Pancreas (tissue), 10 donors: Measurements from ENCODE around the gene GZF1. TPM values are rescaled to one million over a fixed set of nuclear protein-coding genes. Genes with fewer than 3 reads are reported as not detected.

Experiments used
- ATAC-seq, 4 donors: fragments of 200-7000 bp; cut with Tn5 transposase; one replicate each; pipeline versions ENCODE4 v1.8.0 to v1.9.1; 2020; ENCODE audit warnings: mild to moderate bottlenecking in 4 of 4, moderate library complexity in 4 of 4
- DNase-seq, 6 donors: peaks; one replicate each; pipeline ENCODE4 v3.0.0-alpha.2; 2020
- FAIRE-seq: peaks from 2 replicates; lab custom pipeline; 2012; peaks lifted over from hg19 to GRCh38; lab: Jason Lieb, UNC
- H3K27ac ChIP-seq, 4 donors: fragments of 200-600 bp; sonication (generic); 1 replicate in 3 of 4; 2 replicates in 1 of 4; pipeline versions ENCODE4 v1.5.0 to v1.8.0; 2020
- H3K27me3 ChIP-seq, 4 donors: fragments of 200-600 bp; one replicate each; pipeline ENCODE4 v1.8.0; 2021
- H3K36me3 ChIP-seq, 3 donors: fragments of 200-600 bp; sonication (generic) in 1 of 3; one replicate each; pipeline versions ENCODE4 v1.5.0 to v1.8.0; 2020 to 2021
- H3K4me1 ChIP-seq, 3 donors: fragments of 200-600 bp; one replicate each; pipeline ENCODE4 v1.8.0; 2021
- H3K4me3 ChIP-seq, 4 donors: fragments of 200-600 bp; sonication (generic) in 2 of 4; one replicate each; pipeline versions ENCODE4 v1.5.0 to v1.8.0; 2020 to 2021
- H3K9me3 ChIP-seq, 4 donors: fragments of 200-600 bp; one replicate each; pipeline ENCODE4 v1.8.0; 2021
- CTCF ChIP-seq, 4 donors: fragments of 200-600 bp; sonication (generic) in 3 of 4; IDR thresholded peaks; one replicate each; pipeline versions ENCODE4 v1.5.0 to v1.8.0; 2021; ENCODE audit warnings: antibody characterized with exemption in 4 of 4
- WGBS, 2 donors: extraction: QIAGEN DNeasy Blood & Tissue Kit; methylation state at CpG; one replicate each; pipeline ENCODE4 v1.1.7; 2013; 5-methylcytosine and 5-hydroxymethylcytosine counted together
- intact Hi-C, 3 donors: fragments of 100-400 bp; cut with DNase I; formaldehyde crosslinking; loops; one replicate each; pipeline versions ENCODE4 v1.11.1 to v1.14.2; 2022
- polyA plus RNA-seq, 2 donors: library from polyadenylated mRNA; stranded (reverse); fragments of 200-250 nt; gene quantifications; one replicate each; pipeline ENCODE4 v1.2.3, GENCODE V29; 2013
- total RNA-seq, 6 donors: library from RNA; stranded (reverse); fragmentation: NEBNext Ultra II Directional in 4 of 6; extraction: Animal tissue kit (Norgen Biotek cat#: 25700) in 4 of 6; gene quantifications; one replicate each; pipeline versions ENCODE4 v1.2.1 to v1.2.4, GENCODE V29; 2021 to 2023
- donor health status: healthy with polysubstance abuse.
- donor health status: DM: no; HTN: no; CAD: no; lungs with moderate emphysema.
- donor health status: DM: no; HTN: no; CAD: no.
- donor health status: control.
- donor health status: control.
- donor health status: Bipolar disorder and iron deficiency.
- donor health status: DM: yes; HTN: yes; CAD: no.
- donor health status: DM: no; HTN: no; CAD: no.
- donor health status: DM: no; HTN: no; CAD: no.
- donor health status: DM: yes; HTN: yes; CAD: no.

GZF1 gene
- total and polyA plus RNA-seq, 8 donors, result 3.5 to 7.9 (median 4.3) TPM

DNA sequence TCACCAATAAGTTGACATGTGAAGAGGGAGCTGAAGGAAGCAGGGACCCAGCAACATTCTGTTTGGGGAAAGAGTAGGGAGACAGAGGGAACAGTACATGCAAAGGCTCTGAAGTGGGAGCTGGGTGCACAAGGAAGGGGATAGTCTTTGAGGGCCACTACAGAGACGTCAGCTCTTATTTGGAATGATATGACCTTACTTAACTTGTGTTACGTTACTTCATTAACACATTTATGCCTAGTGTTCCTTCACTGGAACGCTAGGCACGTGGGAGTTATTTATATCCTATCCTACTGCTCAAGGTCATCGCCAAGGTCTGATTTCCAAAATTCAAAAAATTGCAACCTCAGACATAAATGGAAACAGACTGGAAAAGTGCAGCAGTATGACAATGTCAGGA is 39.1 kb downstream of the GZF1 start:
- no peak for DNase-seq
- no peaks in the 10 kb centered on the region for H3K9me3 ChIP-seq
- no peaks in the 10 kb centered on the region for H3K27me3 ChIP-seq
- WGBS, 2 donors, result 36 to 43% methylated on average over 5 of the region's 5 CpGs
- no peak for ATAC-seq
- TF ChIP-seq CTCF (IDR thresholded peaks at IDR 0.05), result no peak
- H3K36me3 ChIP-seq, result no peaks in the 10 kb centered on the region
- H3K4me3 ChIP-seq, result no peak overlapping the region
- H3K4me1 ChIP-seq, result no peaks in the 10 kb centered on the region
- no peak overlapping the region for H3K27ac ChIP-seq
- no peak for FAIRE-seq
- intact Hi-C loops, result no loop called here

GRCh38 chr20:23403751-23404150 is 41.8 kb downstream of the GZF1 start:
- no peak overlapping the region for H3K27ac ChIP-seq
- intact Hi-C loops, result no loop called here
- H3K36me3 ChIP-seq, result no peaks in the 10 kb centered on the region
- H3K27me3 ChIP-seq, result no peaks in the 10 kb centered on the region
- 75 to 82% methylated on average over 5 of the region's 5 CpGs for WGBS, 2 donors
- no peak for FAIRE-seq
- ATAC-seq, result no peak
- no peak for TF ChIP-seq CTCF (IDR thresholded peaks at IDR 0.05)
- no peak for DNase-seq
- H3K4me1 ChIP-seq, result peaks cover 0 to 3% (median 0%) of the 10 kb centered on the region in 3 donors
- no peak overlapping the region for H3K4me3 ChIP-seq
- no peaks in the 10 kb centered on the region for H3K9me3 ChIP-seq

- intact Hi-C loops, result no loop called here
- Histone ChIP-seq H3K4me1 (peaks cover 0 to 7% (median 0%) of the 10 kb centered on the region in 3 donors), H3K36me3 (no peaks in the 10 kb centered on the region), H3K9me3 (no peaks in the 10 kb centered on the region), H3K4me3 (no peak overlapping the region), H3K27me3 (no peaks in the 10 kb centered on the region), H3K27ac (no peak overlapping the region)
- 51 to 57% methylated on average over 3 of the region's 3 CpGs for WGBS, 2 donors
- DNase-seq (peak in 1 of 6 donors; percentile 16), ATAC-seq (peak in 3 of 4 donors; percentile 61 to 66 (median 66)), FAIRE-seq (no peak)
- no peak for TF ChIP-seq CTCF (IDR thresholded peaks at IDR 0.05)
Observed at GRCh38 chr20:23404196-23404595, 42.2 kb downstream of the GZF1 start.

GRCh38 chr20:23406880-23407279 is 44.9 kb downstream of the GZF1 start:
- Histone ChIP-seq H3K27me3 (no peaks in the 10 kb centered on the region), H3K4me3 (no peak overlapping the region), H3K36me3 (no peaks in the 10 kb centered on the region), H3K27ac (no peak overlapping the region), H3K4me1 (peaks cover 0 to 10% (median 0%) of the 10 kb centered on the region in 3 donors), H3K9me3 (no peaks in the 10 kb centered on the region)
- no peak for TF ChIP-seq CTCF (IDR thresholded peaks at IDR 0.05)
- 98 to 100% methylated on average over 1 of the region's 1 CpG for WGBS, 2 donors
- no peak for FAIRE-seq
- ATAC-seq, result no peak
- DNase-seq, result no peak
- intact Hi-C loops, result no loop called here

GRCh38 chr20:23407781-23408464 is 45.9 kb downstream of the GZF1 start:
- H3K27me3 ChIP-seq, result no peaks in the 10 kb centered on the region
- FAIRE-seq (no peak), DNase-seq (no peak), ATAC-seq (no peak)
- intact Hi-C loops, result no loop called here
- H3K36me3 ChIP-seq, result no peaks in the 10 kb centered on the region
- no peak overlapping the region for H3K4me3 ChIP-seq
- H3K27ac ChIP-seq, result no peak overlapping the region
- 91 to 95% methylated on average over 2 of the region's 2 CpGs for WGBS, 2 donors
- no peak for TF ChIP-seq CTCF (IDR thresholded peaks at IDR 0.05)
- peaks cover 0 to 16% (median 0%) of the 10 kb centered on the region in 3 donors for H3K4me1 ChIP-seq
- H3K9me3 ChIP-seq, result no peaks in the 10 kb centered on the region
